ENCODE data around the gene PHLDA3.

DNA sequence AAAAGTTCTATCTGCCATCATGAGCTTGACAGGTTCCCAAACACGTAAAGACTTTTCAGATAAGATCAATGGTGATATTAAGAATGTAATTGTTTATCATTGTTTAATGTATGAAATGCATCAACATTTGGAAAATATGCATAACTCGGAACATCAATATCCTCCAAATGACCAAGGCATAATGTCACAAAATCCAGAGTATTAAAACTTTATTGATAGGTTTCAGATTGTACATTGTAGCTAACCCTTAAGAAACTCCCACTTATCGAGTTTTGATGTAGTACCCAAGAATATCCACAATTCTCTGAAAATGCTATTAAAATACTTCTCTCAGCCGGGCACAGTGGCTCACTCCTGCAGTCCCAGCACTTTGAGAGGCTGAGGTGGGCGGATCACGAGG lies 35.4 kb downstream of the PHLDA3 start:
- no peak for TF ChIP-seq POLR2AphosphoS5 (IDR thresholded peaks at IDR 0.05; ENCODE audit: low read depth, low read length)
- no peak for TF ChIP-seq POLR2A (IDR thresholded peaks at IDR 0.05; ENCODE audit: low read depth, low read length)
- TF ChIP-seq TAF1 (IDR thresholded peaks at IDR 0.05; ENCODE audit: low read depth, low read length) = no peak
- no peak for TF ChIP-seq SPI1 (IDR thresholded peaks at IDR 0.05; ENCODE audit: low read depth, low read length)
- no peak for TF ChIP-seq POU2F2 (IDR thresholded peaks at IDR 0.05; ENCODE audit: low read depth, low read length)
- no peak for TF ChIP-seq PAX5 (IDR thresholded peaks at IDR 0.05; ENCODE audit: insufficient read depth, low read length, severe bottlenecking)

Data from GM12891 (cell line).